ENCODE measurements around the gene CLIP2.
"Not testable (repeated sequence)": the region's sequence is repeated elsewhere in the genome, so short reads cannot be mapped to it uniquely, and the experiment has no call there.

CLIP2 gene

GRCh38 chr7:74289018-74289658 lies at the start of gene CLIP2:
Gene CLIP2 (plus strand): TSS chr7:74289407. CDS start chr7:74317547, 28,140 bp downstream.
- peak; percentile 70 to 97 (median 85) for DNase-seq
- intact Hi-C loops (cut with DNase I) = loop anchor here (1.0 kb wide), 1 partner anchor 19 kb away; no protein-coding TSS in a partner anchor

- intact Hi-C loops (cut with DNase I) = no loop called here
- DNase-seq = no peak
Measured at GRCh38 chr7:74240482-74240881, 48.7 kb upstream of the CLIP2 start.

GRCh38 chr7:74242122-74242443 lies 47.1 kb upstream of the CLIP2 start:
- intact Hi-C loops (cut with DNase I) = no loop called here
- no peak for DNase-seq

- intact Hi-C loops (cut with DNase I) = no loop called here
Measured at GRCh38 chr7:74246497-74246896, 42.7 kb upstream of the CLIP2 start.

GRCh38 chr7:74248156-74248555 lies 41.1 kb upstream of the CLIP2 start:
- intact Hi-C loops (cut with DNase I) = no loop called here

More at GRCh38 chr7:74246497-74246896, 42.7 kb upstream of the CLIP2 start:
- no peak for DNase-seq

GRCh38 chr7:74249058-74249457 lies 40.1 kb upstream of the CLIP2 start:
- intact Hi-C loops (cut with DNase I); DNase-seq: not testable (repeated sequence)

More at GRCh38 chr7:74248156-74248555, 41.1 kb upstream of the CLIP2 start:
- DNase-seq = no peak

GRCh38 chr7:74252893-74253292 lies 36.3 kb upstream of the CLIP2 start:
- intact Hi-C loops (cut with DNase I) = loop anchor here (5.0 kb wide), 1 partner anchor 404 kb away; the partner anchor contains the start of gene GTF2I

GRCh38 chr7:74253331-74253730 lies 35.9 kb upstream of the CLIP2 start:
- intact Hi-C loops (cut with DNase I) = loop anchor here (5.0 kb wide), 1 partner anchor 404 kb away; the partner anchor contains the start of gene GTF2I
- no peak for DNase-seq

More at GRCh38 chr7:74252893-74253292, 36.3 kb upstream of the CLIP2 start:
- no peak for DNase-seq

- DNase-seq = no peak
- intact Hi-C loops (cut with DNase I) = loop anchor here (2.0 to 5.0 kb wide), 2 partner anchors 79 to 404 kb away; partner anchors contain the start of genes EIF4H and GTF2I
Measured at GRCh38 chr7:74253835-74254128, 35.4 kb upstream of the CLIP2 start.

GRCh38 chr7:74254129-74254857 lies 34.9 kb upstream of the CLIP2 start, which contains the start of gene RFC2:
Gene RFC2 (minus strand): TSS chr7:74254399. CDS start chr7:74254383, 16 bp downstream.
- peak; percentile 95 to 100 (median 97) for DNase-seq
- intact Hi-C loops (cut with DNase I) = loop anchor here (2.0 to 5.0 kb wide), 2 partner anchors 79 to 403 kb away; partner anchors contain the start of genes EIF4H and GTF2I

GRCh38 chr7:74254858-74255379 lies 34.3 kb upstream of the CLIP2 start:
- no peak for DNase-seq
- intact Hi-C loops (cut with DNase I) = loop anchor here (2.0 to 5.0 kb wide), 3 partner anchors 37 to 402 kb away; partner anchors contain the start of genes EIF4H and GTF2I

- not testable (repeated sequence) for DNase-seq
- intact Hi-C loops (cut with DNase I) = loop anchor here (2.0 to 5.0 kb wide), 2 partner anchors 37 to 81 kb away; partner anchors contain the start of gene EIF4H
Measured at GRCh38 chr7:74255461-74255860, 33.7 kb upstream of the CLIP2 start.

- intact Hi-C loops (cut with DNase I) = loop anchor here (5.0 kb wide), 1 partner anchor 36 kb away; no protein-coding TSS in a partner anchor
- DNase-seq = no peak
Measured at GRCh38 chr7:74256491-74257408, 32.5 kb upstream of the CLIP2 start.

GRCh38 chr7:74258639-74259038 lies 30.6 kb upstream of the CLIP2 start:
- intact Hi-C loops (cut with DNase I) = loop anchor here (5.0 kb wide), 1 partner anchor 34 kb away; no protein-coding TSS in a partner anchor
- DNase-seq = no peak

GRCh38 chr7:74262639-74263398 lies 26.4 kb upstream of the CLIP2 start:
- DNase-seq = no peak
- intact Hi-C loops (cut with DNase I) = no loop called here

- DNase-seq = no peak
- intact Hi-C loops (cut with DNase I) = no loop called here
Measured at GRCh38 chr7:74263399-74264120, 25.6 kb upstream of the CLIP2 start.

GRCh38 chr7:74266191-74266963 lies 22.8 kb upstream of the CLIP2 start:
- intact Hi-C loops (cut with DNase I) = no loop called here
- no peak for DNase-seq
